Left lung (tissue), 10 donors: Measurements from ENCODE around the gene SCEL. TPM values are rescaled to one million over a fixed set of nuclear protein-coding genes. Genes with fewer than 3 reads are reported as not detected.

Source experiments
- ATAC-seq: fragments of 200-7000 bp; cut with Tn5 transposase; one replicate; pipeline ENCODE4 v1.9.1; 2020; ENCODE audit warnings: moderate library complexity
- DNase-seq, 4 donors: peaks; one replicate each; pipeline ENCODE4 v3.0.0-alpha.2; 2013 to 2020
- H3K27ac ChIP-seq, 2 donors: fragments of 200-600 bp; sonication (generic) in 1 of 2; one replicate each; pipeline versions ENCODE4 v1.5.0 to v1.8.0; 2020 to 2021
- H3K27me3 ChIP-seq, 2 donors: fragments of 200-600 bp; sonication (generic) in 1 of 2; one replicate each; pipeline versions ENCODE4 v1.5.0 to v1.8.0; 2020 to 2021
- H3K36me3 ChIP-seq, 2 donors: fragments of 200-600 bp; sonication (generic) in 1 of 2; one replicate each; pipeline versions ENCODE4 v1.5.0 to v1.8.0; 2020 to 2021
- H3K4me1 ChIP-seq, 2 donors: fragments of 200-600 bp; one replicate each; pipeline ENCODE4 v1.8.0; 2021
- H3K4me3 ChIP-seq, 2 donors: fragments of 200-600 bp; sonication (generic) in 1 of 2; one replicate each; pipeline versions ENCODE4 v1.5.0 to v1.8.0; 2020 to 2021; ENCODE audit warnings: mild to moderate bottlenecking in 1 of 2
- H3K9me3 ChIP-seq, 2 donors: fragments of 200-600 bp; sonication (generic) in 1 of 2; one replicate each; pipeline versions ENCODE4 v1.5.0 to v1.8.0; 2020 to 2021
- CTCF ChIP-seq, 2 donors: fragments of 200-600 bp; sonication (generic) in 1 of 2; IDR thresholded peaks; one replicate each; pipeline versions ENCODE4 v1.5.0 to v1.8.0; 2021; ENCODE audit warnings: antibody characterized with exemption in 2 of 2
- intact Hi-C, 2 donors: fragments of 100-400 bp; cut with DNase I; formaldehyde crosslinking; loops; one replicate each; pipeline versions ENCODE4 v1.11.2 to v1.14.2; 2022
- polyA plus RNA-seq, 6 donors: library from polyadenylated mRNA; unstranded; fragments of 120-200 nt; gene quantifications; one replicate each; pipeline ENCODE4 v1.2.1, GENCODE V29; 2013; ENCODE audit not compliant: insufficient read length in 6 of 6
- total RNA-seq, 2 donors: library from RNA; stranded (reverse); fragmentation: NEBNext Ultra II Directional; extraction: Animal tissue kit (Norgen Biotek cat#: 25700); gene quantifications; one replicate each; pipeline ENCODE4 v1.2.1, GENCODE V29; 2021
- donor health status: DM: no; HTN: yes; CAD: no.
- donor health status: DM: no; HTN: no; CAD: no.

Gene SCEL
- total and polyA plus RNA-seq, 8 donors: 0.14 to 166 (median 0.41) TPM

- no peaks in the 10 kb centered on the region for H3K9me3 ChIP-seq
- DNase-seq (peak in 3 of 4 donors; percentile 51 to 74 (median 68)), ATAC-seq (peak; percentile 97)
- TF ChIP-seq CTCF (IDR thresholded peaks at IDR 0.05): no peak
- no peaks in the 10 kb centered on the region for H3K36me3 ChIP-seq
- peaks cover 0 to 8% of the 10 kb centered on the region in 2 donors for H3K4me1 ChIP-seq
- peak overlapping the region; percentile 61 to 68 for H3K27ac ChIP-seq
- intact Hi-C loops: no loop called here
- no peaks in the 10 kb centered on the region for H3K27me3 ChIP-seq
- H3K4me3 ChIP-seq: no peak overlapping the region
Observed at GRCh38 chr13:77521595-77522367, 13.7 kb upstream of the SCEL start.

GRCh38 chr13:77522444-77522843 is 13.1 kb upstream of the SCEL start:
- Histone ChIP-seq H3K27ac (peak overlapping the region; percentile 57 to 68), H3K4me3 (no peak overlapping the region), H3K4me1 (peaks cover 0 to 8% of the 10 kb centered on the region in 2 donors), H3K36me3 (no peaks in the 10 kb centered on the region), H3K9me3 (no peaks in the 10 kb centered on the region), H3K27me3 (no peaks in the 10 kb centered on the region)
- DNase-seq (no peak), ATAC-seq (peak; percentile 56)
- intact Hi-C loops: no loop called here
- no peak for TF ChIP-seq CTCF (IDR thresholded peaks at IDR 0.05)

- Histone ChIP-seq H3K36me3 (no peaks in the 10 kb centered on the region), H3K4me3 (no peak overlapping the region), H3K4me1 (peaks cover 0 to 8% of the 10 kb centered on the region in 2 donors), H3K27me3 (no peaks in the 10 kb centered on the region), H3K27ac (no peak overlapping the region), H3K9me3 (no peaks in the 10 kb centered on the region)
- intact Hi-C loops: no loop called here
- no peak for TF ChIP-seq CTCF (IDR thresholded peaks at IDR 0.05)
- ATAC-seq (no peak), DNase-seq (no peak)
Observed at GRCh38 chr13:77523386-77523785, 12.1 kb upstream of the SCEL start.

GRCh38 chr13:77523834-77524728 is 11.4 kb upstream of the SCEL start:
- ATAC-seq: peak; percentile 8
- no peak for TF ChIP-seq CTCF (IDR thresholded peaks at IDR 0.05)
- Histone ChIP-seq H3K27ac (no peak overlapping the region), H3K36me3 (no peaks in the 10 kb centered on the region), H3K9me3 (no peaks in the 10 kb centered on the region), H3K4me3 (no peak overlapping the region), H3K27me3 (no peaks in the 10 kb centered on the region), H3K4me1 (peaks cover 0 to 8% of the 10 kb centered on the region in 2 donors)
- intact Hi-C loops: no loop called here
- DNase-seq: no peak

GRCh38 chr13:77528414-77528813 is 7.1 kb upstream of the SCEL start:
- intact Hi-C loops: no loop called here
- H3K27me3 ChIP-seq: no peaks in the 10 kb centered on the region
- H3K4me3 ChIP-seq: no peak overlapping the region
- no peak for DNase-seq
- H3K27ac ChIP-seq: no peak overlapping the region
- H3K36me3 ChIP-seq: no peaks in the 10 kb centered on the region
- no peak for TF ChIP-seq CTCF (IDR thresholded peaks at IDR 0.05)
- H3K4me1 ChIP-seq: no peaks in the 10 kb centered on the region
- no peak for ATAC-seq
- no peaks in the 10 kb centered on the region for H3K9me3 ChIP-seq
